Measurements from ENCODE around the gene RHBDD2.
"Not testable (repeated sequence)": the region's sequence is repeated elsewhere in the genome, so short reads cannot be mapped to it uniquely, and the experiment has no call there.

RHBDD2 gene

DNA sequence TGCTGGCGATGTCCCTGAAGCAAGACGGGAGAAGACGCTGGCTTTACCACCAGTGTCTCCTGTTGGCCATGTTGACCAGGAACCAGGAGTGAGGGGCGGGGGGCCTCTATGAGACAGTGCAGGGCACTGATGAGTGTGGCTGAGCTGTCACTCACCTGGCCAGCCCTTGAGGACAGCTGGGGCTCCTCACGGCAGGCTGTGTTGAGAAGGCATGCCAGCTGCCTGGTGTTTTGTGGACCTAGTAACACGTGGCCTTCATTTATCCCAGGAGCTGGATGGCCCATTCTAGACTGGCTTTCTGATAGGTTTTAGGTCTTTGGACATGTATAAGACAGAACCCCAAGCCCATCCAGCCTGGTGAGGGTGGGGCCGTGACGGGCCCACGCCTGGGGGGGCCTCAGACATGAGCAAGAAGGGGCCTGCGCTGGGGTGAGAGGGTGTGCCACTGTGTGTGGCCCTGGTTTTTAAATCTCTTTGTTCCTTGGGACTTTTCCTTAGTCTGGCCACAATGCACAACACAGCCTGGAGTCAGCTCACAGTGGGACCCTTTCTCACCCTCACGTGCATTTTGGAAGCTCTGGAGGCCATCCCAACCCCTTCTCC lies 10.5 kb downstream of the RHBDD2 start:
- no peak for DNase-seq (ENCODE audit: low spot score)

GRCh38 chr7:75889826-75890225 lies 11.0 kb downstream of the RHBDD2 start:
- peak; percentile 23 for DNase-seq (ENCODE audit: low spot score)

GRCh38 chr7:75891237-75891636 lies 12.4 kb downstream of the RHBDD2 start:
- not testable (repeated sequence) for DNase-seq (ENCODE audit: low spot score)

DNA sequence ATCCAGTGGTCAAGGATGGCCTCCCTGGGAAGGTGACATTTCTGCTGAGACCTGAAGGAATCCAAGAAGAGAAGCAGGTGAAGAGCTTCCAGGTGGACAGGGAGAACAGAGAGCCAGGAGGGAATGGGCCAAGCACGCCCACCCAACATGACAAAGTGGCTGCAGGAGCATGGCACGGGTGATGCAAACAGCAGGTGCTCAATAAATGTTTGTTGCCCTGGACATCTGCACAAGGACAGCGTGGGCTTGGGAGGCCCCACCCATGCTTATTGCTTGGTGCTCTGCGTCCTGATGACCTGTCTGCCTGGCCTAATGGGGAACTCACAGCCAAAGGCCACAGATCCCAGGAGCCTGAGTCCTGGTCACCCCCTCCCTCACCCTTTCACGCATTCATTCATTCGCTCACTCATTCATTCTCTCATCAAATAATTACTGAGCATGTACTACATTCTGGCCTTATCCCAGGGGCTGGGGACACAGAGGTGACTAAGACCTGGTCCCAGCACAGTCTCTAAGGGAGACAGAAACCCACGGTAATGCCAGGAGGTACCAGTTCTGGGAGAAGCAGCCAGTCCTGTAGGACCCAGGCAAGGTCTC lies 13.1 kb downstream of the RHBDD2 start:
- no peak for DNase-seq (ENCODE audit: low spot score)

GRCh38 chr7:75892634-75893272 lies 13.9 kb downstream of the RHBDD2 start:
- peak; percentile 61 for DNase-seq (ENCODE audit: low spot score)

- no peak for DNase-seq (ENCODE audit: low spot score)
Measured at GRCh38 chr7:75896803-75897327, 18.0 kb downstream of the RHBDD2 start.

DNA sequence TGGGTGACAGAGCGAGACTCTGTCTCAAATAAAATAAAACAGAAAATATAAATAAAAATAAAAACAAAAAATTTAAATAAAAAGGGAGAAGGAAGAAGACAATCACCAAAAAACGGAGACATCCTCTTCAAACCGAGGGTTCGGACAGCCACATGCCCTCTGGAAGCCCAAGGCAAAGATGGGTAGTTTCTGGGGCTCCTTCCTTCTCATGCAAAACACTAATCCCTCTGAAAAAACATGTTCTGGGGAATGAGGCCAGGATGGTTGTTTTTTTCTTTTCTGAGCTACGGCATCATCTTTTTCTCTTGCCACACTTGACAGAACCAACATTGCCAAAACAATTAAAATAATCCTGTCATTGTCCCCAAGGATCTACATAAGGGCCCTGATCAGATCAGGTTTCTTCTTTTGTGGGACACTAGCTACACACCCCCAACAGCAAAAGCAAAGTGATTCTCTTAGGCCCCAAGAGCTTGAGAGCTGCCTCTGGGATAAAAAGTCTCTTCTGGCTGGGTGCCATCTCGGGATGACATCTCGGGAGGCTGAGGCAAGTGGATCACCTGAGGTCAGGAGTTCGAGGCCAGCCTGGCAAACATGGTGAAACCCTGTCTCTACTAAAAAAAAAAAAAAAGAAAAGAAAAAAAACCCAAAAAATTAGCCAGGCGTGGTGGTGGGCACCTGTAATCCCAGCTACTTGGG lies 21.9 kb downstream of the RHBDD2 start:
- DNase-seq (ENCODE audit: low spot score): no peak

DNA sequence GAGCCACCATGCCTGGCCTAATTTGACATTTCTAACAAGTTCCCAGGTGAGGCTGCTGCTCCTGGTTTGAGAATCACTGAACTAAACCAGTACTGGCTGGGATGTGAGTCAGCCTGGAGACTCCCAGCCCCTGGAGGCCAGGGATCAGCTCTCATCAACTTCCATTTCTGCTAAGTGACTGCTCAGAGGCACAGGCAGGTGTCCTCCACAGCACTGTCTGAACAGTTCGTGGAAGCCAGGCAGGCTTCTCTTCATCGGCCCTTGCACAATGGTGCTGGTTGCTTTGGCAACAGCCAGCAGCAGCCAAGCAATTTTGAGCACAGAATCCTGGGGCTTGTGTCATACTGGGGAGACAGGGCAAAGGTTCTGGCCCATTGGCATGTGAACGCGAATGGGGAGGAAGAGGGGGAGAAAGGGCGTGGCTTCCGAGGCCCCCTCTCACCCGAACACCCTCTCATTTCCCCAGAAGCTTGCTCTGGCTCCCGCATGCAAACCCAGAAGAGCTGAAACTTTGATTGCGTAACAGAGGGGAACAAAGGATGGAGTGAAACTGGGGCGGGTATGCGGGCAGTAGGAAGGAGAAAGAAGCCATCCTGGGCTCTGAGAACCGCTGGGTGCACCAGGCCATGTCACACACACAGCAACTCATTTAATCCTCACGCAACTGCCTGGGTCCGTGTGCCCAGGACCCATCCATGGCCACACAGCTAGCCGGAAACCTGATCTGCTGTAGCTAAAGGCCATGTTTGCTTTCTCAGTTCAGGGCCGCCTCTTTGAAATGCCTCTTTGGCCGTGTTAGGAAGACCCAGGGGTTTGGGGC lies 27.2 kb downstream of the RHBDD2 start:
- peak; percentile 91 for DNase-seq (ENCODE audit: low spot score)

DNA sequence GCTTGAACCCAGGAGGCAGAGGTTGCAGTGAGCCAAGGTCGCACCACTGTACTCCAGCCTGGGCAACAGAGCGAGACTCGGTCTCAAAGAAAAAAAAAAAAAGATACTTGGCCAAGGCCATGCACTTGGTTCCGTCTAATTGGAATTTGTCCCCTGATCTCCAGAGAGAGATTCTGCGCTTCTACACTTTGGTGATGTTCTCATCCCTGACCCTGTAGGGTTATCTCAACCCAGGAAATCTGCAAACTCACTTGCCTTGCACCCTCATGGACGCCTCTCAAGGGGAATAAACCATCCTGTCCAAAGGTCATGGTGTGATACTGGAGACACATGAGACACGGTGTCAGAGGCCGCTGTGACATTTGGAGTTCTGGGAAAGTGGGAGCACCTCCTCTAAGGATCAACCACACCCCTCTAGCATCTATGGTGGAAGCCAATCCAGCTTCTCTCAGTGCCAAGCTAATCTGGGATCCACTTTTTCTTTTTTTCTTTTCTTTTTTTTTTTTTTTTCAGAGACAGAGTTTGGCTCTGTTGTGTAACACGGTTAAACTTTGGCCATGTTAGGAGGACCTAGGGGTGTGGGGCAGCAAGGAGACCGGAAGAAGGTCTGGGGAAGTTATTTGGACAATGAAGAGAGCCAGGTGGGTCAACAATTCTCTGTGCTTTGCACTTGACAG lies 28.3 kb downstream of the RHBDD2 start:
- DNase-seq (ENCODE audit: low spot score): no peak

DNA sequence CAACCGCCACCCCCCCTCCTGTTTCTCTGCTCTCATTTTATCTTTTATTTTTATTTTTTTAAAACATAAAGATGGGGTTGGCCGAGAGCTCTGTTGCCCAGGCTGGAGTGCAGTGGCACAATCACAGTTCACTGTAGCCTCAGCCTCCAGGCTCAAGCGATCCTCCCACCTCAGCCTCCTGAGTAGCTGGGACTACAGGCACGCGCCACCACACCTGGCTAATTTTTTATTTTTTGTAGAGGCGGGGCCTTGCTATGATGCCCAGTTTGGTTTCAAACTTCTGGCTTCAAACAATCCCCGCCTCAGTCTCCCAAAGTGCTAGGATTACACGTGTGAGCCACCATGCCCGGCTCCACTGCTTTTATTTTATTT lies 28.8 kb downstream of the RHBDD2 start:
- not testable (repeated sequence) for DNase-seq (ENCODE audit: low spot score)

- no peak for DNase-seq (ENCODE audit: low spot score)
Measured at GRCh38 chr7:75909521-75910132, 30.8 kb downstream of the RHBDD2 start.

GRCh38 chr7:75911186-75911585 lies 32.4 kb downstream of the RHBDD2 start:
- not testable (repeated sequence) for DNase-seq (ENCODE audit: low spot score)

DNA sequence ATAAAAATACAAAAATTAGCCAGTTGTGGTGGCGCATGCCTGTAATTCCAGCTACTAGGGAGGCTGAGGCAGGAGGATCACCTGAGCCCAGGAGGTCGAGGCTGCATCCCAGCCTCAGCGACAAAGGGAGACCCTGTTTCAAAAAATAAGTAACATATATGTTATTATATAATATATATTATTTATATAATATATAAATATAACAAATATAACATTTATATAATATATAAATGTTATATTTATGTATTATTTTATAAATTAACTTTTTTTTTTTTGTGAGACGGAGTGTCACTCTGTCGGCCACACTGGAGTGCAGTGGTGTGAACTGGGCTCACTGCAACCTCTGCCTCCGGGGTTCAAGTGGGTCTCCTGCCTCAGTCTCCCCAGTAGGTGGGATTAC lies 34.6 kb downstream of the RHBDD2 start:
- no peak for DNase-seq (ENCODE audit: low spot score)

- no peak for DNase-seq (ENCODE audit: low spot score)
Measured at GRCh38 chr7:75914169-75914654, 35.4 kb downstream of the RHBDD2 start.

GRCh38 chr7:75914655-75915415 lies 36.0 kb downstream of the RHBDD2 start, which contains the start of gene POR:
Gene POR (plus strand): TSS chr7:75915155. CDS start chr7:75954002, 38,847 bp downstream.
- DNase-seq (ENCODE audit: low spot score): peak; percentile 94

DNA sequence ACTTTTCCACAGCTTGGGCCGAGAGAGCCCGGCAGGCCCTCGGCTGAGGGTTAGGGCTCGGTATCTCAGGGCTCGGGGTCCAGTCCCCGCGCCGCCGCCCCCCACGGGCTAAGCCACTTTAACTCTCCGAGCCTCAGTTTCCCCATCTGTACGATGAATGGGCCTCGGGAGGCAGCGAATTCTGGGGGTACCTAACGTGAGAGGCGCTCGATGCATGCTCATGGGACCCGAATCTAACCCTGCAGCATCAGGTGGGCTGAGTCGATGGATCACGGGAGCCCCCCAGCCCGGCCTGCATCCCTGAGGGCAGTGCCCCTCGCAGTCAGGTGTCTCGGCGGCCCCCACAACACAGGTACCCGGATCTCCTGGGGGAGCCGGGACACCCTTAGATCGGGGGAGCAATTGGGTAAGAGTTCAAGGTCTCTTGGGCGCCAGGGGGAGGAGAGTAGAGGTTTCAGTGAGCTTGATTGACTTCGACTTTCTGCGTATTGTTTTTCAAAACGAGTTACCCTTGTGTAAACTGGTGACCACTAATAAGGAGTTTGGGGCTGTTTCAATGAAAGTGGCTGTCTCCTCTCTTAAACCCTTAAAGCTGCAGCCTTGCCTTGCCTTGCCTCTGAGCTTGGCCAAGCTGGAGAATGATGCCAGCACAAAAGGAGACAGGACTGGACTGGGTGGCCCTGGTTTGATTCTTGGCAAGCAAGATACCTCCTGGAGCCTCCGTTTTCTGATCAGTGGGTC lies 36.8 kb downstream of the RHBDD2 start:
- peak; percentile 22 for DNase-seq (ENCODE audit: low spot score)

- DNase-seq (ENCODE audit: low spot score): no peak
Measured at GRCh38 chr7:75916259-75916658, 37.4 kb downstream of the RHBDD2 start.

DNA sequence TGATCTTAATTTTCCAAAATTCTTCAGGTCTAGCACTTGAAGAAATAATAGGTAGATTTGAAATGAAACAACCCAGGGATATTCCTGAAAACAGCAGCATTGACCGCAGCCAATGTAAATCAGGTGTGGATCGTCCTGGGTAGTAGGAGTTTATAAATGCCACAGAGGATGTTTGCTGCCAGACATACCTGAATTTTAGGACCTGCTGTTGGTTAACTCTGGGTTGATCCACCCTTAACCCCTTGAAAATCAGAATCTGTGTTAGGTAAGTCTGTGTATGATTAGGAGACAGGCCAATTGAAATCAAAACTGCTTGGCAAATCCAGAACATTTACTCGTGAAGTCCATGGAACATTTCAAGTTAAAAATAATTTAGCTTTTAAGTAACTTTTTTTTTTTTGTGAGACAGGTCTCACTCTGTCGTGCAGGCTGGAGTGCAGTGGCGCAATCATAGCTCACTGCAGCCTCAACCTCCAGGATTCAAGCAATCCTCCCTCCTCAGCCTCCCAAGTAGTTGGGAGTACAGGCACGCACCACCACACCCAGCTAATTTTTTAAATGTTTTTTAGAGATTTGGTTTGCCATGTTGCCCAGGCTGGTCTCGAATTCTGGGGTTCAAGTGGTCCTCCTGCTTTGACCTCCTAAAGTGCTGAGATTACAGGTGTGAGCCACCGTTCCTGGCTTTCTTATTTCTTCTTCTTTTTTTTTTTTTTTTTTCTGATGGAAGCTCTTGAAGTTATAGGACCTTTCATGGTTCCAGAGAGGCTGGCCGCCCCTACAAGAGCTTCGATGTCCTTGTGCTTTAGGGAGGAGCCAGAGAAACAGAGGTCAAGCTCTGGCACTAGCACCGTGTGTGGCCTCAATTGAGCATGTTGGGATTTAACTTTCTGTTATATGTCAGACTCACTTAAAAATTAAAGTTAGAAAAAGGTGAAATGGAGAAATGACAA lies 38.1 kb downstream of the RHBDD2 start:
- DNase-seq (ENCODE audit: low spot score): no peak

Measured in kidney tubule cell (primary cell).